ENCODE data around the gene SATB2.

The SATB2 gene

GRCh38 chr2:199457147-199458008, at the start of gene SATB2:
TSS of gene SATB2 (minus strand) at chr2:199457939. CDS start at chr2:199456037, 1,902 bp downstream.
- DNase-seq (ENCODE audit: low read depth in 2 of 3, low spot score in 1 of 3), result no peak

GRCh38 chr2:199505755-199506403, 48.1 kb upstream of the SATB2 start:
- no peak for DNase-seq (ENCODE audit: low read depth in 2 of 3, low spot score in 1 of 3)

- no peak for DNase-seq (ENCODE audit: low read depth in 2 of 3, low spot score in 1 of 3)
Measured at GRCh38 chr2:199503148-199503547, 45.4 kb upstream of the SATB2 start.

- DNase-seq (ENCODE audit: low read depth in 2 of 3, low spot score in 1 of 3), result no peak
Measured at GRCh38 chr2:199499005-199499404, 41.3 kb upstream of the SATB2 start.

GRCh38 chr2:199495147-199495546, 37.4 kb upstream of the SATB2 start:
- no peak for DNase-seq (ENCODE audit: low read depth in 2 of 3, low spot score in 1 of 3)

- DNase-seq (ENCODE audit: low read depth in 2 of 3, low spot score in 1 of 3), result no peak
Measured at GRCh38 chr2:199490049-199490448, 32.3 kb upstream of the SATB2 start.

- peak in 1 of 3 donors; percentile 60 for DNase-seq (ENCODE audit: low read depth in 2 of 3, low spot score in 1 of 3)
Measured at GRCh38 chr2:199488772-199489400, 31.1 kb upstream of the SATB2 start.

GRCh38 chr2:199485732-199486335, 28.1 kb upstream of the SATB2 start:
- DNase-seq (ENCODE audit: low read depth in 2 of 3, low spot score in 1 of 3), result no peak

GRCh38 chr2:199484927-199485326, 27.2 kb upstream of the SATB2 start:
- DNase-seq (ENCODE audit: low read depth in 2 of 3, low spot score in 1 of 3), result no peak

GRCh38 chr2:199480966-199481365, 23.2 kb upstream of the SATB2 start:
- DNase-seq (ENCODE audit: low read depth in 2 of 3, low spot score in 1 of 3), result no peak

- DNase-seq (ENCODE audit: low read depth in 2 of 3, low spot score in 1 of 3), result no peak
Measured at GRCh38 chr2:199477277-199477834, 19.6 kb upstream of the SATB2 start.

- peak in 1 of 3 donors; percentile 24 for DNase-seq (ENCODE audit: low read depth in 2 of 3, low spot score in 1 of 3)
Measured at GRCh38 chr2:199471443-199472057, 13.8 kb upstream of the SATB2 start.

GRCh38 chr2:199470672-199471442, 13.1 kb upstream of the SATB2 start:
- no peak for DNase-seq (ENCODE audit: low read depth in 2 of 3, low spot score in 1 of 3)

- no peak for DNase-seq (ENCODE audit: low read depth in 2 of 3, low spot score in 1 of 3)
Measured at GRCh38 chr2:199470361-199470671, 12.6 kb upstream of the SATB2 start.

- DNase-seq (ENCODE audit: low read depth in 2 of 3, low spot score in 1 of 3), result no peak
Measured at GRCh38 chr2:199469514-199470360, 12.0 kb upstream of the SATB2 start.

- no peak for DNase-seq (ENCODE audit: low read depth in 2 of 3, low spot score in 1 of 3)
Measured at GRCh38 chr2:199468561-199469513, 11.1 kb upstream of the SATB2 start.

GRCh38 chr2:199467066-199467822, 9.5 kb upstream of the SATB2 start:
- no peak for DNase-seq (ENCODE audit: low read depth in 2 of 3, low spot score in 1 of 3)

GRCh38 chr2:199466692-199467065, 8.9 kb upstream of the SATB2 start:
- no peak for DNase-seq (ENCODE audit: low read depth in 2 of 3, low spot score in 1 of 3)
